NCI-H510A (cell line): ENCODE results near the gene PLEKHA4.
A peak's percentile ranks its signal among the peaks of the same experiment; 100 is the strongest.
"Not testable (repeated sequence)": the region's sequence is repeated elsewhere in the genome, so short reads cannot be mapped to it uniquely, and the experiment has no call there.

Experiments used
- DNase-seq: peaks from one replicate; lab custom pipeline; 2025; lab: John Stamatoyannopoulos, UW

Gene PLEKHA4, protein sequence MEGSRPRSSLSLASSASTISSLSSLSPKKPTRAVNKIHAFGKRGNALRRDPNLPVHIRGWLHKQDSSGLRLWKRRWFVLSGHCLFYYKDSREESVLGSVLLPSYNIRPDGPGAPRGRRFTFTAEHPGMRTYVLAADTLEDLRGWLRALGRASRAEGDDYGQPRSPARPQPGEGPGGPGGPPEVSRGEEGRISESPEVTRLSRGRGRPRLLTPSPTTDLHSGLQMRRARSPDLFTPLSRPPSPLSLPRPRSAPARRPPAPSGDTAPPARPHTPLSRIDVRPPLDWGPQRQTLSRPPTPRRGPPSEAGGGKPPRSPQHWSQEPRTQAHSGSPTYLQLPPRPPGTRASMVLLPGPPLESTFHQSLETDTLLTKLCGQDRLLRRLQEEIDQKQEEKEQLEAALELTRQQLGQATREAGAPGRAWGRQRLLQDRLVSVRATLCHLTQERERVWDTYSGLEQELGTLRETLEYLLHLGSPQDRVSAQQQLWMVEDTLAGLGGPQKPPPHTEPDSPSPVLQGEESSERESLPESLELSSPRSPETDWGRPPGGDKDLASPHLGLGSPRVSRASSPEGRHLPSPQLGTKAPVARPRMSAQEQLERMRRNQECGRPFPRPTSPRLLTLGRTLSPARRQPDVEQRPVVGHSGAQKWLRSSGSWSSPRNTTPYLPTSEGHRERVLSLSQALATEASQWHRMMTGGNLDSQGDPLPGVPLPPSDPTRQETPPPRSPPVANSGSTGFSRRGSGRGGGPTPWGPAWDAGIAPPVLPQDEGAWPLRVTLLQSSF

GRCh38 chr19:48868114-48868886 is at the start of gene PLEKHA4:
TSS of gene PLEKHA4 (minus strand) at chr19:48868617. CDS start at chr19:48867620, 997 bp downstream.
- DNase-seq = no peak

DNA sequence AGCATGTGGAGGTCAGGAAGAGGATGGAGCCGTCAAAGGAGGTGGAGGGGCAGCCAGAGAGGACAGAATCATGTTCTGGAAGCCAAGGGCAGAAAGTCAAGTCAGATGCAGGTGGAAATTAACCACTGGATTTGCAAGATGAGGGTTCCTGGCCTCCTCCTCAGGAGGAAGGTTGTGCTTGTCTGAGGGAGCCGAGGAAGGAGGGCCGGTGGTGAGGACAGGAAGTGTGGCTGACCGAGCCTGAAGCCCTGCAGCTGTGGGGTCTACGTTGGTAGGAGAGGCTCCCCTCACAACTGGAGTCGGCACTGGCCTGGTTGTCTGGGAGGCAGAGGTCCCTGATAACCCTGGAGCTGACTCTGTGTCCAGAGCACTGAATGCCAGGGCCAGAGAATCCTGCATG is 49.7 kb upstream of the PLEKHA4 start:
- no peak for DNase-seq

- peak; percentile 47 for DNase-seq
Measured at GRCh38 chr19:48915757-48916156, 47.3 kb upstream of the PLEKHA4 start.

- DNase-seq = no peak
Measured at GRCh38 chr19:48914181-48914580, 45.8 kb upstream of the PLEKHA4 start.

GRCh38 chr19:48913114-48913889 is 44.9 kb upstream of the PLEKHA4 start:
- no peak for DNase-seq

DNA sequence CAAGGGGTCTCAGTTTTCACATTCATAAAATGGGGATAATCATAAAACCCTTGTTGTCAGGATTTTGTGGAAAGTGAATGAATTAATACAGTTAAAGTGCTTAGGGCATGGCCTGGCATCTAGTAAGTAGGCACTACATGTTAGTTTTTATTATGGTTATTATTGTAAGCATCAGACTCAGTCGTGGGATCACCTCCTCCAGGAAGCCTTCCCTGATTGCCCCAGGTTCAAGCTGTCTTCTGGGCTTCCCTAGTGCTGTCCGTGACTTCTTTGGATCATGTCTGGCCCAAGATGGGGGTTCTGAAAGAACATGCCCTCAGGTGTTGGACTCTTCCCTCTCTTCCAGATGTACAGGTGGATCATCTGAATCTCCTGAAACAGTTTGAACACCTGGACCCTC is 42.4 kb upstream of the PLEKHA4 start:
- no peak for DNase-seq

DNA sequence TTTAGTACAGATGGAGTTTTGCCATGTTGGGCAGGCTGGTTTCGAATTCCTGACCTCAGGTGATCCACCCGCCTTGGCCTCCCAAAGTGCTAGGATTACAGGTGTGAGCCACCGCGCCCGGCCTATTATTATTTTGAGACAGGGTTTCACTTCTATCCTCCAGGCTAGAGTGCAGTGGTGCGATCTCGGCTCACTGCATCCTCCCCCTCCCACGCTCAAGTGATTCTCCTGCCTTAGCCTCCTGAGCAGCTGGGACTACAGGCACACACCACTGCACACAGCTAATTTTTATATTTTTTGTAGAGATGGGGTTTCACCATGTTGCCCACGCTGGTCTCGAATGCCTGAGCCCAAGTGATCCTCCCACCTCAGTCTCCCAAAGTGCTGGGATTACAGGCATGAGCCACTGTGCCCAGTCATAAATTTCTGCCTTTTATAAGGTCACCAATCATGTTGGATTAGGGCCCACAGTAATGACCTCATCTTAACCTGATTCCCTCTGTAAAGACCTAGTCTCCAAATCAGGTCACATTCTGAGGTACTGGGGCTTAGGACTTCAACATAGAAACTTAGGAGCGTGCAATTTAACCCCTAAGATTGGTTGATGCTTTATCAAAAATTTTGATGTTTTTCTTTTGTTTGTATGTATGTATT is 41.1 kb upstream of the PLEKHA4 start:
- DNase-seq = not testable (repeated sequence)

DNA sequence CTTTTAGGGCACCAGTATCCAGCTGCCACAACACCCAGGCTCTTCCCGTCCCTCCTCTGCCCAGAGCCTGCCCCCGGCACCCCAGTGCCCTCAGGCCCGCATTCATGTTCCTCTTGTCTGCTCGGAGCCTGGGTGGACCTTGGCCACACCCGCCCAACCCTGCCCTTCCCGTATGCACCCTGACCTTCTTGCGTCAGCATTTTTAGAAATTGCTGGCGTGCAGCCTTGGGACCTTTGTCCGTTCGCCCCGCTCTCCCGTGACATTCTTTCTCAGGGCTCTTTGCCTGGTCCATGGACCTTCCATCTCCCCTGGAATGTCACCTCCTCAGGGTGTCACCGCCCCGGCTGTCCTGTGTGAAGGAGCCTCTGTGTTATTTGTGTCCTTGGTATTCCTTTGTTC is 39.3 kb upstream of the PLEKHA4 start:
- DNase-seq = no peak

DNA sequence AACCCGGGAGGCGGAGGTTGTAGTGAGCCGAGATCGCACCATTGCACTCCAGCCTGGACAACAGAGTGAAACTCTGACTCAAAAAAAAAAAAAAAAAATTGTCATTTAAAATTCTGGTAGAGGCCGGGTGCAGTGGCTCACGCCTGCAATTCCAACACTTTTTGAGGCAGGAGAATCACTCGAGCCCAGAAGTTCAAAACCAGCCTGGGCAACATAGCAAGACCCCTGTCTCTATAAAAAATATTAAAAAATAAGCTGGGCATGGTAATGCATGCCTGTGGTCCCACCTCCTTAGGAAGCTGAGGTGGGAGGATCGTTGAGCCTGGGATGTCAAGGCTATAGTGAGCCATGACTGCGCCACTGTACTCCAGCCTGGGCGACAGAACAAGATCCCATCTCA is 37.9 kb upstream of the PLEKHA4 start:
- no peak for DNase-seq

DNA sequence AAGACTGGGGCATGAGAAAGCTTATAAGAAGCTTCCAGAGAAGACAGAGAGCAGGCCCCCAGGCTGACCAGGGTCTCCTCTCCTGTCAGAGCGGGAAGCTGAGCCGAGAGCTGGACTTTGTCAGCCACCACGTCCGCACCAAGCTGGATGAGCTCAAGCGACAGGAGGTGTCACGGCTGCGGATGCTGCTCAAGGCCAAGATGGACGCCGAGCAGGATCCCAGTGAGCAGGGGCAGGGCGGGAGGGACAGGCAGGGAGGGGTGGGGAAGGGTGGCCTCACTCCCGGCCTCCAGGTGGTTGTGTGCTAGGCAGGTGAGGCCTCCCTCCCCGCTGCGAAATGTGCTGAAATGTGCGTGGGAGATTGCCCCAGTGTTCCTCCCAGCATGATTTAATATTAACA is 37.2 kb upstream of the PLEKHA4 start:
- DNase-seq = no peak

DNA sequence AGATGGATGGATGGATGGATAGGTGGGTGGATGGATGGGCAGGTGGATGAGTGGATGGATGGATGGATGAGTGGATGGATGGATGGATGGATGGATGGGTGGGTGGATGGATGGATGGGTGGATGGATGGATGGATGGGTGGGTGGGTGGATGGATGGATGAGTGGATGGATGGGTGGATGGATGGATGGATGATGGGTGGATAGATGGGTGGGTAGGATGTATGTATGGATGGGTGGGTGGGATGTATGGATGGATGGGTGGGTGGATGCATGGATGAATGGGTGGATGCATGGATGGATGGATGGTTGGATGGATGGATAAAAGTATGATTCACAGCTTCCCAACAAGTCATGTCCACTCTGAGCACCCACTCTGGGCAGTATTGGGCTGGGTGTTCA is 35.4 kb upstream of the PLEKHA4 start:
- not testable (repeated sequence) for DNase-seq

DNA sequence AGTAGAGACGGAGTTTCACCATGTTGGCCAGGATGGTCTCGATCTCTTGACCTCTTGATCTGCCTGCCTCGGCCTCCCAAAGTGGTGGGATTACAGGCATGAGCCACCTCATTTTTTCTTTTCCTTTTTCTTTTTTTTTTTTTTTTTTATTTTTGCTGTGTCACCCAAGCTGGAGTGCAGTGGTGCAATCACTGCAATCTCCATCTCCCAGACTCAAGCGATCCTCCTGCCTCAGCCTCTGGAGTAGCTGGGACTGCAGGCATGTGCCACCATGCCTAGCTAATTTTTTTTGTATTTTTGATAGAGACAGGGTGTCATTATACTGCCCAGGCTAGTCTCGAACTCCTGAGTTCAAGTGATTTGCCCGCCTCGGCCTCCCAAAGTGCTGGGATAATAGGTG is 33.9 kb upstream of the PLEKHA4 start:
- not testable (repeated sequence) for DNase-seq

GRCh38 chr19:48900477-48901406 is 32.3 kb upstream of the PLEKHA4 start:
- DNase-seq = no peak

- DNase-seq = peak; percentile 97
Measured at GRCh38 chr19:48899781-48900476, 31.5 kb upstream of the PLEKHA4 start, which contains the start of gene NUCB1. TSS of gene NUCB1 (plus strand) at chr19:48900312. CDS start at chr19:48900797, 485 bp downstream.

GRCh38 chr19:48899386-48899749 is 31.0 kb upstream of the PLEKHA4 start:
- DNase-seq = not testable (repeated sequence)

GRCh38 chr19:48897181-48897580 is 28.8 kb upstream of the PLEKHA4 start:
- no peak for DNase-seq

GRCh38 chr19:48896191-48896720 is 27.8 kb upstream of the PLEKHA4 start:
- no peak for DNase-seq

DNA sequence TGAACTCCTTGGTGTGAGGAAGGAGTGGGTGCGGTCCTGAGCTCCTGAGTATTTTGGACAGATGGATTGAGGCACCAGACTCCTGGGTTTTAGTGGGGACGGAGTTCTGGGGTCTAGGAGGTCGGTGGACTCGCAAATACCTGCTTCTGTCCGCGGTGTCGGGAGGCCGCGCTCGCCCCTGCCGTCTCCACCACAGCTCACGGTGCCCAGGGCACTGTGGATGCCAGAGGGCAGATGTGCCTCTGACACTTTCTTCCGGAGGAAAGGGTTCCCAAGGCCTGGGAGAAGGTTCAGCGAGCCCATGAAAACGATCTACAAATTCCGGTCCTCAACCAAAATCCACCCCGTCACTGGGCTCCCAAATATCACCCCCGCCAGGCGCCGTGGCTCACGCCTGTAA is 26.8 kb upstream of the PLEKHA4 start:
- DNase-seq = no peak

GRCh38 chr19:48890551-48890950 is 22.1 kb upstream of the PLEKHA4 start:
- DNase-seq = no peak
